Smooth muscle cell (in vitro differentiated cells): ENCODE results near the gene GLS. TPM values are rescaled to one million over a fixed set of nuclear protein-coding genes. Genes with fewer than 3 reads are reported as not detected.

Source experiments
- DNase-seq: peaks from one replicate; lab custom pipeline; 2025; ENCODE audit not compliant: unreplicated experiment; lab: John Stamatoyannopoulos, UW
- H2AFZ ChIP-seq: fragments of 200-600 bp; sonication (generic); 2 replicates; pipeline ENCODE4 v1.6.0; 2016; ENCODE audit warnings: antibody characterized with exemption, low read depth, mild to moderate bottlenecking
- H3F3A ChIP-seq: fragments of 200-600 bp; sonication (generic); 2 replicates; pipeline ENCODE4 v1.6.0; 2017; ENCODE audit warnings: antibody characterized with exemption, low read depth
- H3K27ac ChIP-seq: fragments of 200-600 bp; sonication (generic); 2 replicates; pipeline ENCODE4 v1.5.1; 2016; ENCODE audit warnings: low read depth, mild to moderate bottlenecking
- H3K27me3 ChIP-seq: fragments of 200-600 bp; sonication (generic); 2 replicates; pipeline ENCODE4 v1.6.1; 2016; ENCODE audit warnings: low read depth, mild to moderate bottlenecking
- H3K36me3 ChIP-seq: fragments of 200-600 bp; sonication (generic); 2 replicates; pipeline ENCODE4 v1.5.1; 2016; ENCODE audit warnings: low read depth
- H3K4me1 ChIP-seq: fragments of 200-600 bp; sonication (generic); 2 replicates; pipeline ENCODE4 v1.5.1; 2016; ENCODE audit warnings: low read depth
- H3K4me2 ChIP-seq: fragments of 200-600 bp; sonication (generic); 2 replicates; pipeline ENCODE4 v1.6.0; 2016; ENCODE audit warnings: mild to moderate bottlenecking
- H3K4me3 ChIP-seq: fragments of 200-600 bp; sonication (generic); 2 replicates; pipeline ENCODE4 v1.5.1; 2016; ENCODE audit warnings: mild to moderate bottlenecking
- H3K79me2 ChIP-seq: fragments of 200-600 bp; sonication (generic); 2 replicates; pipeline ENCODE4 v1.6.0; 2016; ENCODE audit warnings: low read depth, mild to moderate bottlenecking
- H3K9ac ChIP-seq: fragments of 200-600 bp; sonication (generic); 2 replicates; pipeline ENCODE4 v1.6.0; 2016; ENCODE audit warnings: low read depth
- H3K9me3 ChIP-seq: fragments of 200-600 bp; sonication (generic); replicated peaks from 2 replicates; pipeline ENCODE4 v1.5.1; 2016; ENCODE audit warnings: low read depth
- H4K20me1 ChIP-seq: fragments of 200-600 bp; sonication (generic); 2 replicates; pipeline ENCODE4 v1.6.0; 2016; ENCODE audit warnings: low read depth
- WGBS: methylation state at CpG from one replicate; pipeline ENCODE4 v1.1.7; 2016; ENCODE audit warnings: low lambda C conversion rate; 5-methylcytosine and 5-hydroxymethylcytosine counted together
- polyA plus RNA-seq: library from polyadenylated mRNA; unstranded; fragments of >200 nt; fragmentation: Nextera tagmentation; extraction: Ambion mirVana; gene quantifications from 2 replicates; pipeline ENCODE4 v1.2.1, GENCODE V29; 2016
- total RNA-seq: library from RNA; depleted of rRNA; stranded (reverse); fragments of >200 nt; gene quantifications from 2 replicates; pipeline ENCODE4 v1.2.3, GENCODE V29; 2014
- TF ChIP-seq, protein P1 (sequence below): fragments of 200-600 bp; sonication (generic); IDR thresholded peaks from 2 replicates; pipeline ENCODE4 v1.5.1; 2017; ENCODE audit warnings: borderline replicate concordance, mild to moderate bottlenecking, antibody characterized with exemption; ENCODE audit not compliant: insufficient read depth, poor library complexity, severe bottlenecking

Gene GLS
- total and polyA plus RNA-seq, 2 experiments from 2014 or later = 76.2 to 454 TPM

DNA sequence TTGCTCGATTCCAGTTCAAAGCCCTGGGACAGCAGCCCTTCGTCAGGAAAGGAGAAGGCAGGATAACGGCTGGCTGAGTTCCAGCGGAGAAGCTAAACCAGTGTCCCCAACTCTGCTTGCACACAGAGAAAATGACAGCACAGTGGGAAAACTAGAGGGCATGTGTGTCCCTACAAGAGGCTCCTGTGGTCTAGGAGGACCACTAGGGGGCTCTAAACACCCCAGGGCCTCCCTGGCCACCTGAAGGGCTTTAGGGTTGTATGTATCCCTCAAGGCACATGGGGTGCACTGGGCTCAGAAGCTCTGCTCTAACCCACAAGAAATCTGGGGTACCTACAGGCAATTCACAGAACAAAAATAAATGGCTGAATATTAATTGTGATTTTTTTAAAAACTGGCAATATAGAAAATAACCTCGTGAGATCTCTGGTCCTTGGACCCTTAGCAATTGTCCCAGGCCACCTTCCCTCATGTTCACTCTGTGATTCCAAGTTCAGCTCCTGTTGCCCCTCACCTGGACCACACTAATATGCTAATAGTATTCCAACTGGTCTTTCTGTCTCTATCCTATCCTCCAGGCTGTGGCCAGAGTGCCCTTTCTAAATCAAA, 115.8 kb downstream of the GLS start:
- no peaks in the 10 kb centered on the region for H3K4me1 ChIP-seq
- H3K27ac ChIP-seq = no peak overlapping the region
- WGBS = 93% methylated on average over 5 of the region's 5 CpGs

DNA sequence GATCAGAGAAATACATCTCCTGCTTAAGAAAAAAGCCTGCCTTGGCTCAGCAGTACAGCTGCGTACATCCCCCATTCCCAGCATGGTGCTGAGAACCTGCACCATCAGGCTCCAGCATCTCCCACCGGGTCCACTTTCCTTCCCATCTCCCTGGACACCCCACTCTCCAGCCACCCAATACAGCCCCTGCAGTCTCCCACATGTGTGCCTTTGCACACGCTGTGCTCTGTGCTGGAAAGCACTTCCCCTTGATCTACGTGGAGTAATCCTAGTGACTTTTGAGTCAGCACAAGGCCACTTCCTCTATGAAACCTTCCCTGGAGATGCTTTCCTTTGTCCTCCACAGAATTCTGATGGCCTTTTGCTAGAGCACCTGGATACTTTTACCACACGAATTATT, 116.3 kb downstream of the GLS start:
- Histone ChIP-seq H2AFZ (no peak overlapping the region), H3F3A (no peaks in the 10 kb centered on the region), H3K4me2 (no peak overlapping the region), H3K27ac (no peak overlapping the region), H3K9me3 (no peaks in the 10 kb centered on the region), H4K20me1 (no peaks in the 10 kb centered on the region), H3K79me2 (no peaks in the 10 kb centered on the region), H3K4me1 (no peaks in the 10 kb centered on the region), H3K27me3 (no peaks in the 10 kb centered on the region), H3K9ac (no peak overlapping the region), H3K36me3 (peaks cover 43% of the 10 kb centered on the region), H3K4me3 (no peak overlapping the region)
- TF ChIP-seq, protein P1, sequence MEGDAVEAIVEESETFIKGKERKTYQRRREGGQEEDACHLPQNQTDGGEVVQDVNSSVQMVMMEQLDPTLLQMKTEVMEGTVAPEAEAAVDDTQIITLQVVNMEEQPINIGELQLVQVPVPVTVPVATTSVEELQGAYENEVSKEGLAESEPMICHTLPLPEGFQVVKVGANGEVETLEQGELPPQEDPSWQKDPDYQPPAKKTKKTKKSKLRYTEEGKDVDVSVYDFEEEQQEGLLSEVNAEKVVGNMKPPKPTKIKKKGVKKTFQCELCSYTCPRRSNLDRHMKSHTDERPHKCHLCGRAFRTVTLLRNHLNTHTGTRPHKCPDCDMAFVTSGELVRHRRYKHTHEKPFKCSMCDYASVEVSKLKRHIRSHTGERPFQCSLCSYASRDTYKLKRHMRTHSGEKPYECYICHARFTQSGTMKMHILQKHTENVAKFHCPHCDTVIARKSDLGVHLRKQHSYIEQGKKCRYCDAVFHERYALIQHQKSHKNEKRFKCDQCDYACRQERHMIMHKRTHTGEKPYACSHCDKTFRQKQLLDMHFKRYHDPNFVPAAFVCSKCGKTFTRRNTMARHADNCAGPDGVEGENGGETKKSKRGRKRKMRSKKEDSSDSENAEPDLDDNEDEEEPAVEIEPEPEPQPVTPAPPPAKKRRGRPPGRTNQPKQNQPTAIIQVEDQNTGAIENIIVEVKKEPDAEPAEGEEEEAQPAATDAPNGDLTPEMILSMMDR = no peak
- WGBS = 92% methylated on average over 5 of the region's 5 CpGs
- DNase-seq = no peak

More for the DNA sequence above, 115.8 kb downstream of the GLS start:
- peaks cover 47% of the 10 kb centered on the region for H3K36me3 ChIP-seq
- H3K4me2 ChIP-seq = no peak overlapping the region
- H4K20me1 ChIP-seq = no peaks in the 10 kb centered on the region
- H3K9ac ChIP-seq = no peak overlapping the region
- DNase-seq = no peak
- no peak overlapping the region for H3K4me3 ChIP-seq
- no peaks in the 10 kb centered on the region for H3K79me2 ChIP-seq
- TF ChIP-seq, protein P1 = peak; percentile 47
- H3K9me3 ChIP-seq = no peaks in the 10 kb centered on the region
- H3F3A ChIP-seq = no peaks in the 10 kb centered on the region
- H2AFZ ChIP-seq = no peak overlapping the region
- H3K27me3 ChIP-seq = no peaks in the 10 kb centered on the region

DNA sequence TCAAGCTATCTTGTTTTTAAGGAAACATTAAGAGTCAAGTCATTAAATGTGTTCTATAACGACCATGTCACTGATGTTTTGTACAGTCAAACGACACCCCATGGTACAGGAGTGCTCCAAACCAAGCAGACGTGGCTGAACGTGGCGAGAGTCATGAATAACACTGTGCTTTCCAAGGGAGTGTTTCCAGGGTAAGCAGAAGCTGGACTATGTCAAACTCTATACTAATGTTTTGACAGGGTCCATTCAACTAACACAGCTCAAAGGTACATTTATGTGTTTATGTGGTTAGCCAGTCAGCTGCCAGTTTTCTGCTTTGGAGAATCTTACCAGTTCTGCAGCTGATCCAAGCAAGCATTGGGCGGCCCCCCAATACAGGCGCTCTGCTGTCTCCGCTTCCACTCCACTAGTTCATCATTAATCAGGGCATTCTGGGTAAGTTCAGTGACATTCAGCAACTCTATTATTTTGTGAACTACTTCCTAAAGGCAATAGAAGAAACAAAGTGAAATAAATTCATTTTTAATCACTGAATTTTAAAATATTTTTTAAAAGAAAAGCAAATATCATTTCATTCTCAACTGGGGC, 117.0 kb downstream of the GLS start:
- Histone ChIP-seq H3K79me2 (no peaks in the 10 kb centered on the region), H3K4me2 (no peak overlapping the region), H3K27me3 (no peaks in the 10 kb centered on the region), H3K4me1 (no peaks in the 10 kb centered on the region), H3K4me3 (no peak overlapping the region), H3K9ac (no peak overlapping the region), H4K20me1 (no peaks in the 10 kb centered on the region), H3F3A (no peaks in the 10 kb centered on the region), H2AFZ (no peak overlapping the region), H3K9me3 (no peaks in the 10 kb centered on the region), H3K27ac (no peak overlapping the region), H3K36me3 (peaks cover 47% of the 10 kb centered on the region)
- no peak for DNase-seq
- TF ChIP-seq, protein P1 = no peak
- WGBS = 93% methylated on average over 8 of the region's 8 CpGs

DNA sequence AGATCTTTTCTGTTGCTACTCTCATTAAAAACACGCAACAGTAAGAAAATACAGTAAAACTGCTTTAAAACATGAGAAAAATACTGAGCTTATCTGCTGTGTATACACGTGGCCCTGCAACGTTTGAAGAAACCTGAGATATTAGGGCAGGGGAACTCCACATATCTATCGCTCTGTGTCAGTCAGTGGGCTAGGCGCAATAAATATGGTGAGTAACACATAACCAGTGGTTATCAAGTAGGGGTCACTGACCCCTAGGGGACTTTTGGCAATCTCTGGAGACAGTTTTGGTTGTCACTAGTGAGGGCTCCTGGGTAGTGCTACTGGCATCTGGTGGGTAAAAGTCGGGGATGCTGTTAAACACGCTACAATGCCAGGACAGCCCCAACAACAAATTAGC, 118.4 kb downstream of the GLS start:
- no peaks in the 10 kb centered on the region for H3F3A ChIP-seq
- no peaks in the 10 kb centered on the region for H3K4me1 ChIP-seq
- WGBS = 96% methylated on average over 7 of the region's 7 CpGs
- H3K27me3 ChIP-seq = no peaks in the 10 kb centered on the region
- no peak for DNase-seq
- H3K79me2 ChIP-seq = no peaks in the 10 kb centered on the region
- H3K4me2 ChIP-seq = no peak overlapping the region
- H4K20me1 ChIP-seq = no peaks in the 10 kb centered on the region
- TF ChIP-seq, protein P1 = no peak
- H3K36me3 ChIP-seq = peaks cover 49% of the 10 kb centered on the region
- H3K27ac ChIP-seq = no peak overlapping the region
- no peaks in the 10 kb centered on the region for H3K9me3 ChIP-seq
- no peak overlapping the region for H2AFZ ChIP-seq
- H3K4me3 ChIP-seq = no peak overlapping the region
- H3K9ac ChIP-seq = no peak overlapping the region
